Neuron (in vitro differentiated cells): Measurements from ENCODE around the gene HRH1.
"Not testable (repeated sequence)": the region's sequence is repeated elsewhere in the genome, so short reads cannot be mapped to it uniquely, and the experiment has no call there.

Experiments
- H2AFZ ChIP-seq: one replicate; pipeline ENCODE4 v1.6.1; 2013; ENCODE audit warnings: low read depth, mild to moderate bottlenecking, inconsistent platforms, low read length, moderate library complexity
- H3K27me3 ChIP-seq: one replicate; pipeline ENCODE4 v1.6.1; 2013; ENCODE audit warnings: low read length; ENCODE audit not compliant: insufficient read depth
- H3K36me3 ChIP-seq: one replicate; pipeline ENCODE4 v1.6.1; 2013; ENCODE audit warnings: low read length; ENCODE audit not compliant: insufficient read depth
- H3K4me1 ChIP-seq: one replicate; pipeline ENCODE4 v1.6.1; 2013; ENCODE audit warnings: low read length; ENCODE audit not compliant: insufficient read depth
- H3K4me3 ChIP-seq: 2 replicates; pipeline ENCODE4 v1.5.1; 2013; ENCODE audit warnings: mild to moderate bottlenecking, low read length, moderate library complexity
- H3K9me3 ChIP-seq: one replicate; pipeline ENCODE4 v1.6.1; 2013; ENCODE audit warnings: low read length

HRH1 gene

DNA sequence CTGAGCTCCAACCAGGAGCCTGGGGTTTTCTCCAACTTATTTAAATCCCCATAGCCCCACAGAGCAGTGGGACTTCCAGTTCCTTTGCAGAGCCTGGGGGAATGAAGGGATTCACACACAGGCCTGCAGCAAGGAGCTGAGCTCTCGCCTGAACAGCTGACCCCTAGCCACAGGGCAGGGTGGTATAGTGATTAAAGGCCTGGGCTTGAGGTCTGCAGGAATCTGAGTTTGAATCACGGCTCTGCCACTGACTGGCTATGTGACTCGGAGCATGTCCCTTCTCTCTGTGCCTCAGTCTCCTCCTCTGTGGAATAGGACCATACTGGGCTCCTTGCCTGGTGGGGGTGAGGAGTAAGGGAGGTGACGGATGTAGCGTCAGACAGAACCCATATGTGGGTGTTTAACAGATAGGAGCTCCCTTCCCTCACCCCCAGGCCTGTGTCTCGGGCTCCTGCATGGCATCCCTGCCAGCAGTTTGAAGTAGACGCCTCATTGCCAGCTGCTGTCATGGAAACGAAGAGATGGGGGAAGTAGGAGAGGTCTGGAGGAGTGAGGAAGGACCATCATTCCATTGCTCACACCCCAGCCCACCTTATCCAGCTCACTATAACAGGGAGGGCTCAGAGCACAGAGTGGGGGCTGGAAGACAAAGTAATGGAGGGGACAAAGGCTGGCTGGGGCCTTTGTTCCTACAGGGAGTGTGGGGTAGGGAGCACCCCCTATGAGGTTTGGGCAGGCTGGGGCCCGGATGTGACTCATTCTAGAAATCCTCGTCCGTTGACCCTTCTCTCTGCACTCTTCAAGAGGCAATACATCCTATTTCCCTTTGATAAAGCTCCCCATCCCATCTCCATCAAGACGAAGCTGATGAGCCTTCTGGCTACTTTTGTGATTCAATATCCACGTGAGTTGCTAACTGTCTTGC lies 14.8 kb downstream of the HRH1 start:
- Histone ChIP-seq H3K36me3 (no peaks in the 10 kb centered on the region), H3K4me1 (no peaks in the 10 kb centered on the region), H3K9me3 (no peaks in the 10 kb centered on the region), H3K4me3 (no peak overlapping the region), H3K27me3 (no peaks in the 10 kb centered on the region), H2AFZ (no peak overlapping the region)

DNA sequence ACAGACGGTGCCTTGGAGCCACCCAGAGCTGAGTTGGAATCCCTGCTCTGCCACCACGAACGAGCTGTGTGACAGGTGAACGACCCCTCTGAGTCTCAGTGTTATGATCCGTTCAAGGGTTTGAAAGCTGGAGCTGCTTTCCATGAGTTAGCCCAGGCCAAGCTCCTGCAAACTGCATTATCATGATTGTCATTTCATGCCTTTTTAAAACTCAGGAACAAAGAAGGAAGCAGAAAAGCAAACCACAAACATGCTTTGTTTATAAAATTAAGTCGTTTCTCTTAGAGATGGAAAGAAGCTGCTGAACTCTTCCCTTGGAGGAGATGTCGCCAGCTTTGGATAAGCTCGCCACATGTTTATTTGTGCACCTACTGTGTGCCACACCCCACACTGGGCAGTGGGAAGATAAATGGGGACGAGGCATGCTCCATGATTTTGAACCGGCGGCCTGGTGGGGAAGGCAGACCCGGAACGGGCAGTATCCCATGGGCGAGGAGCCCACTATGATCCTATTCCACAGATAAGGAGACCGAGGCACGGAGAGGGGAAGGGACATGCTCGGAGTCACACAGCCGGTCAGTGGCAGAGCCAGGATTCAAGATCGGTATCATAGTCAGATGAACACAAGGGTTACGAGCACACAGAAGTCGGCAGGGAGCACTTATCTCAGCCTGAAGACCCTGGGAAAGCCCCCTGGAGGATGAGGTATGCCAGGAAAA lies 15.9 kb downstream of the HRH1 start:
- Histone ChIP-seq H3K27me3 (no peaks in the 10 kb centered on the region), H2AFZ (no peak overlapping the region), H3K36me3 (no peaks in the 10 kb centered on the region), H3K4me1 (no peaks in the 10 kb centered on the region), H3K9me3 (no peaks in the 10 kb centered on the region), H3K4me3 (no peak overlapping the region)

DNA sequence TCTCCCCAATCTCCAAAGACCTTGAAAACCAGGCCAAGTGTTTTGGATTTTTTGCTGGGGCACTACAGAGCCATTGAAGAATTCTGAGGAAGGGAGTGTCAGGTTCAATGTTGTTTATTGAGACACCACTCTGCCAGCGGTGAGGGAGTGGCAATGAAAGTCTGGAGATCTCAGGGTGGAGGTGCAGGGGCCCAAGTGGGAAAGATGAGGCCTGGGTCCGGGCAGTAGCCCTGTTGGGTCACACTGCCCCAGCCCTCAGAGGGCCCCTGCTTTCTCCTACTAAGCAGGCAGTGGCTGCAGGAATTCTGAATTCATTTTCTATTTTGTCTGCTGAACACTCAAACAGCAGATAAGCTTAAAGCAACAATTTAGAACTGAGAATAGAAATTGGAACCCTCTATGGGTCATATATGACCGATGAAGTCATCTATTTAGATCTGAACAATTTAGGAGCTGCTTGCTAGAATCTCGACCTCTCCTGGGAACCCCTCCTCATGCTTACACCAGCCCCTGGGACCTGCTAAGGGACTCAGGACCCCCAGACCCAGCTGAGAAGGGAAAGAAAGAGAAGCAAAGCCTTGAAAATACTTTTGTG lies 17.9 kb downstream of the HRH1 start:
- no peaks in the 10 kb centered on the region for H3K9me3 ChIP-seq
- no peaks in the 10 kb centered on the region for H3K36me3 ChIP-seq
- no peak overlapping the region for H3K4me3 ChIP-seq
- H3K4me1 ChIP-seq, result no peaks in the 10 kb centered on the region
- no peaks in the 10 kb centered on the region for H3K27me3 ChIP-seq
- H2AFZ ChIP-seq, result no peak overlapping the region

DNA sequence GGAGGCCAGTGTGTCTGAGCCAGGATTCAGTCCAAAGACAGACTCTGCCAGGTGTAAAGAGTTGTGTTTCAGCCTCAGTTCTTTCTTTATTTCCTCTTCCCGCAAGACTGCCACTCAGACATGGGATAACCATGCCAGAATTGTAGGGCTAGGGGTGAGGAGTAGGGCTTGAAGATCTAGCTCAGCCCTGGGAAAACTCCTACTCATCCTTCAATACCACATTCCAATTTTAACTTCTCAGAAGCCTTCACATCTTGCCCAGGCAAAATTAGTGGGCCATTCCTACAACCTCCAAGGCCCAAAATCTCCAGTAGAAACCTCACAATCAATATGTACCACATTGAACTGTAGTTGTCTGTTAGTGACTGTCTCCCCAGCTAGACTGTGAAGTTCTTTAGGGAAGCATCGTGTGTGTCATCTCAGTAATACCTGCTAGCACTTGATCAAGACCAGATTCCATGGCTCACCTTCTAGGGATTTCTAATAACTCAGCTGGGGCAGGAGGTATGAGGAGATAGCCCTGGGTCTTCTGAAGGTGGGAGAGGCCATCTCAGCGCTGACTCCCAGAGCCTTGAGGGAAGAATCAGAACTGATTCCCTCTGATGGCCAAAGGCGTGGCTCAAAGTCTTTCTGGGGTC lies 19.7 kb downstream of the HRH1 start:
- Histone ChIP-seq H3K4me1 (no peaks in the 10 kb centered on the region), H3K9me3 (no peaks in the 10 kb centered on the region), H2AFZ (no peak overlapping the region), H3K36me3 (no peaks in the 10 kb centered on the region), H3K27me3 (no peaks in the 10 kb centered on the region), H3K4me3 (no peak overlapping the region)

DNA sequence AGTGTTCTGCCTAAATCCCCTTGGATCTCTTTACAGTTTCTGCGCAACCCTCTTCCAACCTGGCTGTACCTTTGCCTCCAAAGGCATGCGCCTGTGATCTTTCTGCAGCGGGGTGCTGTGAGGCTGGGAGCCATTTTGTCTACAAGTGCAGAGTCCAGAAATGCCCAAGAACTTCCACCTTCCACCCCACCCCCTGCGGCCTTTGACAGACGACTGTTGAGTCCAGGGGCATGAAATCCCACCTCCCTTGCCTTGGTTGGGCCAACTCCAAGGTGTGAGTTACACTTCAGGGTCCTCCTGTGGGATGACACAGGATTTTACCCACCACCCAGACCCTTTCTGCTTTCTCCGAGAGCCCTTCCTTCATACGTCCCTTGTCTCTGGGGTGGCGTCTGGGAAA lies 24.1 kb downstream of the HRH1 start:
- Histone ChIP-seq H3K27me3 (no peaks in the 10 kb centered on the region), H3K4me3 (no peak overlapping the region), H2AFZ (no peak overlapping the region), H3K4me1 (no peaks in the 10 kb centered on the region), H3K9me3 (no peaks in the 10 kb centered on the region), H3K36me3 (no peaks in the 10 kb centered on the region)

DNA sequence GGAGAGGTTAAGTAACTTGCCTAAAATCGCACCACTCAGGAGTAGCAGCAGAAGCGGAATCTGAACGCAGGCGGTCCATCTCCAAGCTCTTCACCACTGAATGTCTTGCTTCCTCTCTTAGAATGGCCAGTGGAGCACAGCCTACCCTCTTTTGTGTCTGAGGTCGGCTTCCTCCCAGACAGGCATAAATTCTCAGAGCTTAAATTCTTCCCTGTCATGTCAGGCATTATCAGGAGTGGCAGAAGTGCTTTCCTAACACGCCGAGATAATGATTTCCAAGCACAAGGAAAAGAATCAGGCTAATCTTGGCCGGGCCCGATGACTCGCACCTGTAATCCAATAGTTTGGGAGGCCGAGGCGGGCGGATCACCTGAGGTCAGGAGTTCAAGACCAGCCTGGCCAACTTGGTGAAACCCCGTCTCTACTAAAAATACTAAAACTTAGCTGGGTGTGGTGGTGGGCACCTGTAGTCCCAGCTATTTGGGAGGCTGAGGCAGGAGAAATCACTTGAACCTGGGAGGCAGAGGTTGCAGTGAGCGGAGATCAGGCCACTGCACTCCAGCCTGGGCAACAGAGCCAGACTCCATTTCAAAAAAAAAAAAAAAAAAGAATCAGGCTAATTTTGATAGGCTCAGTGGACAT lies 30.2 kb downstream of the HRH1 start:
- H3K9me3 ChIP-seq, result not testable (repeated sequence)

DNA sequence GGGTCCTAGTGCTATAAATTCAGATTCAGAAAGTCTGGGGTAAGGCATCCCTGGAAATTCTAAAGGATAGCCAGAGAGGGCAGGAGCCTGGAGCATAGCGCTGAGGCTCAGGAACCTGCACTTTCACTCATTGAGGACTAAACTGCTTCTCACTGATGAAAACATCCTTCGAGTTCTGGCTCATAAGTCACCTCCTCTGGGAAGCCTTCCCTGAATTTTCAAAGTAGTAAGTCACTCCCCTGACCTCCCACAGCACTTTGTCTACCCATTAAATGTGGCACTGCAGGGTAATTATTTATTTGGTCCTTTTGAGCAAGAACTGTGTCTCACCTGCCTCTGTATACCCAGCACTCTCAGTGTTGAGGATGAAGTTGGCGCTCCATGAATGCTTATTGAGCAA lies 30.9 kb downstream of the HRH1 start:
- Histone ChIP-seq H3K27me3 (no peaks in the 10 kb centered on the region), H2AFZ (no peak overlapping the region)

More for the DNA sequence above, 30.2 kb downstream of the HRH1 start:
- H3K27me3 ChIP-seq, H2AFZ ChIP-seq, H3K36me3 ChIP-seq, H3K4me3 ChIP-seq, H3K4me1 ChIP-seq: not testable (repeated sequence)

DNA sequence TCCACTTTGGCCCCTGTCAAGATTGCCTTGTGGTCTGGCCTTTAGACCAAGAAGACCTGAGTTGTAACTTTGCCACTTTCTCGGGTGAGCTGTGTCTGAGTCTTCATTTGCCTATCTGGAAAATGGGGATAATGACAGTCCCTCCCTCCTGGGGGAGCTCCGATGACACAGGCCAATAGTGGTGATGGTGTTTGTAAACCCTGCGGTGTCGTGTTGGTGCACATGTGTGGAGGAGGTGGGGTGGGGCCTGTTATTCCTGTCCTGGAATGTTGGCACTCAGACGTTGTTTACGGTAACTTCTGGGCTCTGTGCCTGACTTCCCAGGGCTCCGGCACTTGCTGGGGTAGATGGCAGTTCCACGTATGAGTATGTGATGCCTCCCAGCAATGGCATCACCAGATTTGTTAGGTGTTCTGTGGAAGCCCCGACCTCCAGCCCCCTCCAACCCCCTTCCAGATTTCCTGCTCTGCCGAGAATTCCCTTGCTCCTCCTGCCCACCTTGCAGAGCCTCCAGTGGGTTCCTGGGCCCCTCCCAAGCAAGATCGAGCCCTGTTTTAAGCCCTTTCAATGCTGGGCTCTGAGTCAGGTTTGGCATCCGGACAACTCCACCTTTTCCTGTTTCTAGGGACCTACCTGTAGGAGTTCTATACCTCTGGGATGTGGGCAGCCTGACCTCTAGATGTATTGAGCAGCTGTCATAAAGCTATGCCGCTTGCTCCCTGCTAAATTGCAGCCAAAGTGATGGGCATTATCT lies 31.4 kb downstream of the HRH1 start:
- H3K4me1 ChIP-seq, result no peaks in the 10 kb centered on the region
- no peaks in the 10 kb centered on the region for H3K27me3 ChIP-seq
- no peaks in the 10 kb centered on the region for H3K36me3 ChIP-seq
- H3K9me3 ChIP-seq, result no peaks in the 10 kb centered on the region
- no peak overlapping the region for H3K4me3 ChIP-seq
- H2AFZ ChIP-seq, result no peak overlapping the region

More for the DNA sequence above, 30.9 kb downstream of the HRH1 start:
- Histone ChIP-seq H3K36me3 (no peaks in the 10 kb centered on the region), H3K4me3 (no peak overlapping the region), H3K9me3 (no peaks in the 10 kb centered on the region), H3K4me1 (no peaks in the 10 kb centered on the region)

DNA sequence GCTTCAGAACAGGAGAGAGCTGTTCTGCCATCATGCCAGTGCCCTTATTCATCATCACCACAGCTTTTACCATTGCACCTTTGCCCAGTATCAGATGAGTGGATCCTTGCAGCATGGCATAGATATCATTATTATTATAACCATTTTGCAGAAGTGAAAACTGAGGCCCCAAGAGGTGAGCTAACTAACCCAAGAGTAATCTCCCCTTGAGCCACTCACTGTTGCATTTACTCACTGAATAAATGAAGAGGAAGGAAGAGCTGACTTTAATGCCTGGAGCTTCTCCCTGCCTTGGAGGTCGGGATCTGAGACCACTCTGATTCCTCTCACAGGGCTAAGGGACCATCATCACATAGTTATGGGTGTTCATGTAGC lies 32.0 kb downstream of the HRH1 start:
- Histone ChIP-seq H3K4me3 (no peak overlapping the region), H3K9me3 (no peaks in the 10 kb centered on the region), H3K4me1 (no peaks in the 10 kb centered on the region), H3K36me3 (no peaks in the 10 kb centered on the region), H3K27me3 (peaks cover 3% of the 10 kb centered on the region), H2AFZ (no peak overlapping the region)

DNA sequence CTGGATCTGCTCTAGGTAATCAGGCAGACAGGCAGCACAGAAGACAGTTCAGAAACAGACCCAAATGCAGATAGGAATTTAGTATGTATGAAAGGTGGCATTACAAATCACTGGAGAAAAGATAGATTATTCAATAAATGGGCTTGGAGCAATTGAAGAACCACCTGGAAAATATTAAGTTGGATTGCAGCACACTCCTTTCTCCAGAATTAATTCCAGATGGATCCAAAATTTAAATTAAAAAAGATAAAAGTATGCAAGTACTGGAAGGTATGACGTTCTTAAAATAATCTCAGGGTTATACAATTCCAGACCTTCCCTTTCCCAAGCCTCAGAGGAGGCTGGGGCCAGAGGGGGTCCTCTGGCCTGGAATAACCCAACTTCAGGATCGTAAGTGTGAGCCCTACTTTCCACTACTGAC lies 32.5 kb downstream of the HRH1 start:
- no peaks in the 10 kb centered on the region for H3K36me3 ChIP-seq
- H2AFZ ChIP-seq, result no peak overlapping the region
- H3K9me3 ChIP-seq, result no peaks in the 10 kb centered on the region
- H3K27me3 ChIP-seq, result peaks cover 3% of the 10 kb centered on the region
- H3K4me1 ChIP-seq, result no peaks in the 10 kb centered on the region
- H3K4me3 ChIP-seq, result no peak overlapping the region

DNA sequence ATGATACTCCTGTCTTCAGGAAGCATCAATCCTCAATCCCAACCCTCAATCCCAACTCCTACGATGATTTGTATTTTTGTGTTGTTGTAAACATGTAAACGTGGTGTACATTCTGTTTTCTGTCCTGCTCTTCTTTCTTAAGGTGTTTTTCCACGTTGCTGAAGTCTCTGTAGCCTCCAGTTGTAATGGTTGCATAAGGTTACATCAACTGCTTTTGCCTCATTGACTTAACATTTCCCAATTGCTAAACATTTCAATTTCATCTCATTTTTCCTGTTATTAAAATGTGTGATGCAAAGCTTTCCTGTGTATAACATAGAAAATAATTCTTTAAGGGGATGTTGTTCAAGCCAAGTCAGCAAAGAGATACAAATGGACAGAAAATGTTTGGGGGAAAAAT lies 33.4 kb downstream of the HRH1 start:
- Histone ChIP-seq H2AFZ (no peak overlapping the region), H3K9me3 (no peaks in the 10 kb centered on the region), H3K36me3 (no peaks in the 10 kb centered on the region), H3K27me3 (peaks cover 3% of the 10 kb centered on the region), H3K4me3 (no peak overlapping the region), H3K4me1 (no peaks in the 10 kb centered on the region)

DNA sequence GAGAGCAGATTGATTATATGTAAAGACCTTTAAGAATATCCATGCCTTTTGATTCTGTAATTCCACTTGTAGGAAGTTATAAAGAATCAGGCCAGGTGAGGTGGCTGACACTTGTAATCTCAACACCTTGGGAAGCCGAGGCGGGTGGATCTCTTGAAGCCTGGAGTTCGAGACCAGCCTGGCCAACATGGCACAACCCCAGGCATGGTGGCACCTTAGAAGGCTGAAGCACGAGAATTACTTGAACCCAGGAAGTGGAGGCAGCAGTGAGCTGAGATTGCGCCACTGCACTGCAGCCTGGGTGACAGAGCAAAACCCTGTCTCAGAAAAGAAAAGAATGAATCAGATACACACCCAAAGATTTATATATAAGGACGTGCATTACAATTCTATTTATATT lies 33.9 kb downstream of the HRH1 start:
- Histone ChIP-seq H3K27me3 (peaks cover 3% of the 10 kb centered on the region), H3K9me3 (no peaks in the 10 kb centered on the region), H3K36me3 (no peaks in the 10 kb centered on the region), H2AFZ (no peak overlapping the region), H3K4me1 (no peaks in the 10 kb centered on the region), H3K4me3 (no peak overlapping the region)
